Adrenal gland (tissue), 12 donors: ENCODE data around the gene FBXO28. TPM values are rescaled to one million over a fixed set of nuclear protein-coding genes. Genes with fewer than 3 reads are reported as not detected.

ENCODE experiments used
- DNase-seq, 7 donors: peaks; one replicate each; pipeline ENCODE4 v3.0.0-alpha.2; 2019 to 2020
- H3K27ac ChIP-seq, 5 donors: fragments of 200-600 bp; sonication (generic) in 4 of 5; 1 replicate in 3 of 5; 2 replicates in 2 of 5; pipeline versions ENCODE4 v1.5.1 to v1.8.0; 2016 to 2020; ENCODE audit warnings: mild to moderate bottlenecking in 1 of 5
- H3K27me3 ChIP-seq: fragments of 200-600 bp; 2 replicates; pipeline ENCODE4 v1.8.0; 2021
- H3K36me3 ChIP-seq, 2 donors: fragments of 200-600 bp; replicated peaks in 1 of 2; 1 replicate in 1 of 2; 2 replicates in 1 of 2; pipeline versions ENCODE4 v1.5.1 to v1.8.0; 2018 to 2022
- H3K4me1 ChIP-seq, 2 donors: fragments of 200-600 bp; replicated peaks in 1 of 2; 1 replicate in 1 of 2; 2 replicates in 1 of 2; pipeline versions ENCODE4 v1.5.1 to v1.8.0; 2018 to 2021
- H3K4me3 ChIP-seq, 4 donors: fragments of 200-600 bp; sonication (generic) in 3 of 4; one replicate each; pipeline ENCODE4 v1.5.1; 2016 to 2018
- H3K9me3 ChIP-seq, 3 donors: fragments of 200-600 bp; sonication (generic) in 1 of 3; replicated peaks in 1 of 3; 1 replicate in 2 of 3; 2 replicates in 1 of 3; pipeline versions ENCODE4 v1.5.1 to v1.8.0; 2016 to 2021
- POLR2A ChIP-seq, 2 donors: fragments of 450-650 bp; IDR thresholded peaks; one replicate each; pipeline ENCODE4 v1.6.1; 2017; ENCODE audit warnings: antibody characterized with exemption in 2 of 2, mild to moderate bottlenecking in 2 of 2, moderate library complexity in 1 of 2
- whole genome bisulfite sequencing, 4 donors: extraction: QIAGEN DNeasy Blood & Tissue Kit in 2 of 4; methylation state at CpG; one replicate each; pipeline versions ENCODE4 v1.1.5 to v1.1.7; 2013 to 2017; 5-methylcytosine and 5-hydroxymethylcytosine counted together
- intact Hi-C, 2 donors: fragments of 100-400 bp; cut with DNase I; formaldehyde crosslinking; loops; one replicate each; pipeline versions ENCODE4 v1.14.1 to v1.15.0; 2022 to 2023
- polyA plus RNA-seq, 3 donors: library from polyadenylated mRNA; stranded (reverse); fragments of 200-250 nt in 2 of 3; fragments of 350-450 nt in 1 of 3; fragmentation: Illumina TruSeq in 1 of 3; extraction: RNeasy Lipid Tissue Mini Kit (QIAGEN cat#74804) in 1 of 3; gene quantifications; one replicate each; pipeline ENCODE4 v1.2.3, GENCODE V29; 2013 to 2014
- total RNA-seq, 9 donors: library from RNA; depleted of rRNA in 4 of 9; stranded (reverse); fragments of >200 nt in 4 of 9; fragments of 120-200 nt in 1 of 9; fragmentation: NEBNext Ultra II Directional in 1 of 9; extraction: Animal tissue kit (Norgen Biotek cat#: 25700) in 1 of 9; gene quantifications; one replicate each; pipeline versions ENCODE4 v1.1.0 to v1.2.4, GENCODE V29; 2013 to 2023
- TF ChIP-seq, protein P1 (sequence below), 6 experiments: fragments of 450-650 bp in 4 of 6; fragments of 200-600 bp in 2 of 6; sonication (generic) in 1 of 6; IDR thresholded peaks; 1 replicate in 5 of 6; 2 replicates in 1 of 6; pipeline versions ENCODE4 v1.5.1 to v1.8.0; 2016 to 2021; ENCODE audit warnings: antibody characterized with exemption in 6 of 6, mild to moderate bottlenecking in 2 of 6, moderate library complexity in 1 of 6
- donor health status: healthy with polysubstance abuse.
- donor health status: Bipolar disorder and iron deficiency.
- donor health status: DM: yes; HTN: yes; CAD: no.
- donor health status: DM: no; HTN: no; CAD: no.
- donor health status: DM: no; HTN: no; CAD: no.
- donor health status: DM: yes; HTN: yes; CAD: no.

FBXO28 gene
- total and polyA plus RNA-seq, 12 donors: 7.0 to 39.1 (median 23.9) TPM

DNA sequence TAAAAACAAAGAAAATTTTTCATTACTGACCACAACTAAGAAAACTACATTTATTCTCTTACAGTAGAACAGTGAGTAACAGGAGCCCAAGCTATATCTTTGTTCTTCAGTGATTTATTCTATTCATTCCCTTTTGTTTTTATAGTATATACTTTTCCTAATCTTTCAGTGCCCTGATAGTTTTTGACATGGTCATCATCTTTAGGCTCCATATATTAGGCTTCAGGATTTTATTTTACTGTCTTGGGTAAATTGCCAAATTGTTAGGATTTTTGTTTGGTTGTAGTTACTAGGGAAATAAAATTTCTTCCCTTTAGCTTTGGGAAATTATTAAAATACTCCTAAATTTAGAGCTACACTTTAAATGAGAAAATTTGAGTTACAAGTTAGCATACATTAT is 10.3 kb downstream of the FBXO28 start:
- TF ChIP-seq POLR2A (IDR thresholded peaks at IDR 0.05): no peak
- TF ChIP-seq, protein P1, sequence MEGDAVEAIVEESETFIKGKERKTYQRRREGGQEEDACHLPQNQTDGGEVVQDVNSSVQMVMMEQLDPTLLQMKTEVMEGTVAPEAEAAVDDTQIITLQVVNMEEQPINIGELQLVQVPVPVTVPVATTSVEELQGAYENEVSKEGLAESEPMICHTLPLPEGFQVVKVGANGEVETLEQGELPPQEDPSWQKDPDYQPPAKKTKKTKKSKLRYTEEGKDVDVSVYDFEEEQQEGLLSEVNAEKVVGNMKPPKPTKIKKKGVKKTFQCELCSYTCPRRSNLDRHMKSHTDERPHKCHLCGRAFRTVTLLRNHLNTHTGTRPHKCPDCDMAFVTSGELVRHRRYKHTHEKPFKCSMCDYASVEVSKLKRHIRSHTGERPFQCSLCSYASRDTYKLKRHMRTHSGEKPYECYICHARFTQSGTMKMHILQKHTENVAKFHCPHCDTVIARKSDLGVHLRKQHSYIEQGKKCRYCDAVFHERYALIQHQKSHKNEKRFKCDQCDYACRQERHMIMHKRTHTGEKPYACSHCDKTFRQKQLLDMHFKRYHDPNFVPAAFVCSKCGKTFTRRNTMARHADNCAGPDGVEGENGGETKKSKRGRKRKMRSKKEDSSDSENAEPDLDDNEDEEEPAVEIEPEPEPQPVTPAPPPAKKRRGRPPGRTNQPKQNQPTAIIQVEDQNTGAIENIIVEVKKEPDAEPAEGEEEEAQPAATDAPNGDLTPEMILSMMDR (IDR thresholded peaks at IDR 0.05): no peak
- H3K9me3 ChIP-seq: no peaks in the 10 kb centered on the region
- DNase-seq: no peak
- H3K4me3 ChIP-seq: no peak overlapping the region
- no peaks in the 10 kb centered on the region for H3K36me3 ChIP-seq
- H3K27me3 ChIP-seq: no peaks in the 10 kb centered on the region
- H3K27ac ChIP-seq: no peak overlapping the region
- intact Hi-C loops: loop anchor here in 1 of 2 donors (10.0 kb wide), 1 partner anchor 341 kb away; no protein-coding TSS in a partner anchor
- peaks cover 5 to 13% of the 10 kb centered on the region in 2 donors for H3K4me1 ChIP-seq

DNA sequence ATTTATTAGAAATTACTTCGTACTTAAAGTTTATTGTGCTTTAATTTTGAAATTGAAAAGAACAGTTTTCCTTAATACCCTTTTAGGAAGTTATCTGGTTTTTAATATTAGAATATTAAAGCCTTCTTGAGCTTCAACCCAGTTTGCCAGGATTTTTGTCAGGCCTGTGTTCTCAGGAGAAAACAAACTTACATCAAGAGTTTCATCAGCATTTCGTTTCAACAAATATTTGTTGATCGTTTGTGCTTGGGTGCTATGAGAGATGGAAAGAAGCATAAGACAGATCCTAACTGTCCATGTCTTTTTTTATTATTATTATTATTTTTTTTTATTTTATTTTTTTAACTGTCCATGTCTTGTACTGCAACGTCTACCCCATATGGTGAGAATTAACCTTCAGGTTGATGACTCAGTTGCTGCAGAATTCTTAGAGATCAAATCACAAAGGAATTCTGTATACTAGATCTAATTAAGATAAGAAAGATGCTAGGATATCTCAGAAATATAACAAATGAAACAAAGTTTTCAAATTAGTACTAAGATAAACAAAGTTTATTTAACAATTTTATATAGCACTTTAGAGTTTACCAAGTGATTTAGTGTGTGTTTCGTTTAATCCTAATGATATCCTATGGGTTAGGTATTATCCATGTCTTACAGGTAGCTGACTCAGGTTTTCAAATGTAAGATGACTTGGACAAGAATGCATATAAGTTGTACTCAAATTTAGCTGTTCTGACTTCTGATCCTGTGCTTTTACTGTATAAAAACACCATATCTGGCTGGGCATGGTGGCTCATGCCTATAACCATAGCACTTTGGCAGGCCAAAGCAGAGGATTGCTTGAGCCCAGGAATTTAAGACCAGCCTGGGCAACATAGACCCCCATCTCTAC is 14.3 kb downstream of the FBXO28 start:
- 79 to 83% (median 80%) methylated on average over 5 of the region's 5 CpGs for WGBS, 4 donors
- intact Hi-C loops: loop anchor here in 1 of 2 donors (10.0 kb wide), 1 partner anchor 337 kb away; no protein-coding TSS in a partner anchor
- H3K27me3 ChIP-seq: no peaks in the 10 kb centered on the region

DNA sequence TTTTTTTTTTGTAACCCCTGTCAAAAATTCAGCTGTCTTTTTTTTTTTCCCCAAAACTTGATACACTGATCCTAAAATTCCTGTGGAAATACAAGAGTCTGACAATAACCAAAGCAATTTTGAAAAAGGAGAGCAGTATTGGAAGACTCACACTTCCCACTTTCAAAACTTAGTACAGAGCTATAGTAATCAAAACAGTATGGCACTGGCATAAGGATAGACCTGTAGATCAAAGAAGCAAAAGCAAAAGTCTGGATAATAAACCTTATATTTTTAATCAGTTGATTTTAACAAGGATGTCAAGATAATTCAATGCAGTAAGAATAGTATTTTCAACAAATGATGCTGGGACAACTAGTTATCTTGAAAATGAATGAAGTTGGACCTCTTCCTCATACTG is 17.3 kb downstream of the FBXO28 start:
- intact Hi-C loops: no loop called here
- DNase-seq: no peak
- Histone ChIP-seq H3K4me1 (peaks cover 0 to 6% of the 10 kb centered on the region in 2 donors), H3K9me3 (no peaks in the 10 kb centered on the region), H3K27me3 (no peaks in the 10 kb centered on the region), H3K27ac (no peak overlapping the region), H3K36me3 (peaks cover 0 to 38% of the 10 kb centered on the region in 2 donors), H3K4me3 (no peak overlapping the region)
- TF ChIP-seq, protein P1 (IDR thresholded peaks at IDR 0.05): no peak
- no peak for TF ChIP-seq POLR2A (IDR thresholded peaks at IDR 0.05)

More for the DNA sequence above, 14.3 kb downstream of the FBXO28 start:
- Histone ChIP-seq H3K36me3 (peaks cover 0 to 29% of the 10 kb centered on the region in 2 donors), H3K4me3 (no peak overlapping the region), H3K27ac (no peak overlapping the region), H3K9me3 (no peaks in the 10 kb centered on the region), H3K4me1 (peaks cover 0 to 6% of the 10 kb centered on the region in 2 donors)
- TF ChIP-seq, protein P1 (IDR thresholded peaks at IDR 0.05): no peak
- TF ChIP-seq POLR2A (IDR thresholded peaks at IDR 0.05): no peak
- no peak for DNase-seq

DNA sequence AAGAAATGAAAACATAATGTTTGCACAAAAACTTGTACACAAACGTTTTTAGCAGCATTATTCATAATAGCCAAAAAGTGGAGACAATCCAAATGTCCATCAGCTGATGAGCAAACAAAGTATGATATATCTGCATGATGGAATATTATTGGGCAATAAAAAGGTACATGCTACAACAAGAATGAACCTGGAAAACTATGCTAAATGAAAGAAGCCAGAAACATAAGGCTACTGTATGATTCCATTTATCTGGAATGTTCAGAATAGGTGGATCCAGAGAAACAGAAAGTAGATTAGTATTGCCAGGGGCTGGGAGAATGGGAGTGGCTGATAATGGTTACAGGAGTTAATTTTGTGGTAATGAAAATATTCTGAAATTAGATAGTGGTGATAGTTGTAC is 19.0 kb downstream of the FBXO28 start:
- intact Hi-C loops: no loop called here
- H3K4me3 ChIP-seq: no peak overlapping the region
- TF ChIP-seq, protein P1 (IDR thresholded peaks at IDR 0.05): no peak
- no peak for TF ChIP-seq POLR2A (IDR thresholded peaks at IDR 0.05)
- peaks cover 0 to 6% of the 10 kb centered on the region in 2 donors for H3K4me1 ChIP-seq
- DNase-seq: no peak
- H3K27me3 ChIP-seq: no peaks in the 10 kb centered on the region
- H3K9me3 ChIP-seq: no peaks in the 10 kb centered on the region
- H3K27ac ChIP-seq: no peak overlapping the region
- 21 to 42% (median 32%) methylated on average over 1 of the region's 1 CpG for WGBS, 4 donors
- H3K36me3 ChIP-seq: peaks cover 0 to 38% of the 10 kb centered on the region in 2 donors
